Heart right ventricle (tissue), 16 donors: ENCODE results near the gene AKT1S1. TPM values are rescaled to one million over a fixed set of nuclear protein-coding genes. Genes with fewer than 3 reads are reported as not detected.

ENCODE experiments used
- ATAC-seq, 8 donors: fragments of 200-7000 bp; cut with Tn5 transposase; one replicate each; pipeline ENCODE4 v1.9.1; 2020; ENCODE audit warnings: mild to moderate bottlenecking in 8 of 8, moderate library complexity in 8 of 8, moderate number of reproducible peaks in 1 of 8
- DNase-seq, 2 donors: peaks; one replicate each; pipeline ENCODE4 v3.0.0-alpha.2; 2020
- H3K27ac ChIP-seq, 10 donors: fragments of 200-600 bp; sonication (generic) in 2 of 10; one replicate each; pipeline versions ENCODE4 v1.5.0 to v1.8.0; 2020 to 2022; ENCODE audit warnings: mild to moderate bottlenecking in 3 of 10
- H3K27me3 ChIP-seq, 7 donors: fragments of 200-600 bp; one replicate each; pipeline ENCODE4 v1.8.0; 2021 to 2022; ENCODE audit warnings: mild to moderate bottlenecking in 2 of 7
- H3K36me3 ChIP-seq, 9 donors: fragments of 200-600 bp; sonication (generic) in 1 of 9; one replicate each; pipeline versions ENCODE4 v1.5.0 to v1.8.0; 2020 to 2022; ENCODE audit warnings: mild to moderate bottlenecking in 2 of 9
- H3K4me1 ChIP-seq, 9 donors: fragments of 200-600 bp; sonication (generic) in 1 of 9; one replicate each; pipeline versions ENCODE4 v1.5.0 to v1.8.0; 2020 to 2022; ENCODE audit warnings: mild to moderate bottlenecking in 4 of 9
- H3K4me3 ChIP-seq, 10 donors: fragments of 200-600 bp; sonication (generic) in 2 of 10; one replicate each; pipeline versions ENCODE4 v1.5.0 to v1.8.0; 2020 to 2022; ENCODE audit warnings: mild to moderate bottlenecking in 7 of 10, moderate library complexity in 2 of 10
- H3K9me3 ChIP-seq, 11 donors: fragments of 200-600 bp in 10 of 11; sonication (generic) in 2 of 11; one replicate each; pipeline versions ENCODE4 v1.5.0 to v1.8.0; 2013 to 2022; ENCODE audit warnings: mild to moderate bottlenecking in 2 of 11, control low read depth in 1 of 11, moderate library complexity in 1 of 11
- WGBS, 2 donors: extraction: QIAGEN DNeasy Blood & Tissue Kit; methylation state at CpG; one replicate each; pipeline ENCODE4 v1.1.7; 2013; ENCODE audit warnings: inconsistent platforms in 1 of 2; 5-methylcytosine and 5-hydroxymethylcytosine counted together
- intact Hi-C, 10 donors: fragments of 100-400 bp; cut with DNase I; formaldehyde crosslinking; loops; one replicate each; pipeline versions ENCODE4 v1.11.1 to v1.14.2; 2022
- polyA plus RNA-seq, 2 donors: library from polyadenylated mRNA; stranded (reverse); fragments of 200-250 nt; gene quantifications; one replicate each; pipeline ENCODE4 v1.2.3, GENCODE V29; 2013
- total RNA-seq, 10 donors: library from RNA; stranded (reverse); fragmentation: NEBNext Ultra II Directional in 3 of 10; extraction: Animal tissue kit (Norgen Biotek cat#: 25700) in 3 of 10; gene quantifications; one replicate each; pipeline versions ENCODE4 v1.2.1 to v1.2.4, GENCODE V29; 2021 to 2023
- TF ChIP-seq, protein P1 (sequence below), 9 donors: fragments of 200-600 bp; sonication (generic) in 2 of 9; IDR thresholded peaks; one replicate each; pipeline versions ENCODE4 v1.5.0 to v1.8.0; 2021 to 2022; ENCODE audit warnings: antibody characterized with exemption in 9 of 9, mild to moderate bottlenecking in 5 of 9, moderate library complexity in 1 of 9
- donor health status: Arrhythmogenic right ventricular cardiomyopathy.
- donor health status: ischemic (EF 13 %, LVEDD 7.1; RV severe dilation, severe dysfunction).
- donor health status: healthy with polysubstance abuse.
- donor health status: DM: no; HTN: yes; CAD: no.
- donor health status: DM: no; HTN: no; CAD: no.
- donor health status: ischemic (EF 25% LVEDD 6.9; RV normal size, moderate dysfunction).
- donor health status: ischemic (EF 25% LVEDD 5.7; RV mildly dilated, moderate dysfunction).
- donor health status: healthy.
- donor health status: DM: yes; HTN: yes; CAD: no.
- donor health status: Ischemic cardiomyopathy.
- donor health status: ischemic (EF 35%, LVEDD 5.7; RV mildly dilated, moderate dysfunction).
- donor health status: nonischemic (EF 11% LVEDD 7.7; RV severe dilation, severe dysfunction).
- donor health status: DM: yes; HTN: yes; CAD: no.
- donor health status: PGD.
- donor health status: ischemic (EF 29% LVEDD 5.4; RV normal size, mild dysfunction).
- donor health status: nonischemic (EF 23%, LVEDD 6.1; RV moderate dilation, normal function).

The AKT1S1 gene
- total and polyA plus RNA-seq, 12 donors: 26.0 to 51.9 (median 32.8) TPM

DNA sequence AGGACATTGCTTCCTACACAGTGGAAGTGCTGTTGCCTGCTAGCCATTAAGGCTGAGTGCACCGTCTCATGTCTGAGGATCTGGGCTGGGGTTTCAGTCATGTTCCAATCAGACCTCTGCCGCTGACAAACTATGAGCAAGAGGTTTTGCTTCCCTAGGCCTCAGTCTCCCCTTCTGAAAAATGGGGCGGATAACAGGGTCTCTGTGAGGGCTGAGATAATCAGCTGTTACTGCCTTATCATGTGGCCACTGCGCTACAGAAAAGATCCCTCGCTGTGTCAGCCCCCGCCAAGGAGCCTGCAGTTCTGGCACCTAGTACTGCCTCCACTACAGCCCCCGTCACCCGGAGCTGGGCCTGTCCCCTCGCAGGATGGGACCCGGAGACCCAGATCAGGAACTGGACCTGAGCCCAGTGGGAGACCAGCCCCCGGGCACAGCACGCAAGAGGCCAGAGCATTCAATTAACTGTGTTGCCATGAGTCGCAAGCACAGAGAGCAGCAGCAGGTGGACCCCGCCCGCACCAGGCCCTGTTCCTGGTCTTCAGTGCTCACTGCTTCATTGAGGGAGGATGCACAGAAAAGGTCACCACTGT, 6.8 kb downstream of the AKT1S1 start:
- intact Hi-C loops: no loop called here
- Histone ChIP-seq H3K4me1 (peaks cover 19 to 61% (median 48%) of the 10 kb centered on the region in 9 donors), H3K27me3 (no peaks in the 10 kb centered on the region), H3K4me3 (peak overlapping the region in 9 of 10 donors; percentile 42 to 73 (median 61)), H3K36me3 (peaks cover 0 to 25% (median 4%) of the 10 kb centered on the region in 9 donors), H3K9me3 (no peaks in the 10 kb centered on the region), H3K27ac (peak overlapping the region; percentile 88 to 98 (median 94))
- 75 to 76% methylated on average over 15 of the region's 15 CpGs for WGBS, 2 donors
- TF ChIP-seq, protein P1, sequence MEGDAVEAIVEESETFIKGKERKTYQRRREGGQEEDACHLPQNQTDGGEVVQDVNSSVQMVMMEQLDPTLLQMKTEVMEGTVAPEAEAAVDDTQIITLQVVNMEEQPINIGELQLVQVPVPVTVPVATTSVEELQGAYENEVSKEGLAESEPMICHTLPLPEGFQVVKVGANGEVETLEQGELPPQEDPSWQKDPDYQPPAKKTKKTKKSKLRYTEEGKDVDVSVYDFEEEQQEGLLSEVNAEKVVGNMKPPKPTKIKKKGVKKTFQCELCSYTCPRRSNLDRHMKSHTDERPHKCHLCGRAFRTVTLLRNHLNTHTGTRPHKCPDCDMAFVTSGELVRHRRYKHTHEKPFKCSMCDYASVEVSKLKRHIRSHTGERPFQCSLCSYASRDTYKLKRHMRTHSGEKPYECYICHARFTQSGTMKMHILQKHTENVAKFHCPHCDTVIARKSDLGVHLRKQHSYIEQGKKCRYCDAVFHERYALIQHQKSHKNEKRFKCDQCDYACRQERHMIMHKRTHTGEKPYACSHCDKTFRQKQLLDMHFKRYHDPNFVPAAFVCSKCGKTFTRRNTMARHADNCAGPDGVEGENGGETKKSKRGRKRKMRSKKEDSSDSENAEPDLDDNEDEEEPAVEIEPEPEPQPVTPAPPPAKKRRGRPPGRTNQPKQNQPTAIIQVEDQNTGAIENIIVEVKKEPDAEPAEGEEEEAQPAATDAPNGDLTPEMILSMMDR (IDR thresholded peaks at IDR 0.05): no peak
- DNase-seq (peak in 1 of 2 donors; percentile 29), ATAC-seq (no peak)

DNA sequence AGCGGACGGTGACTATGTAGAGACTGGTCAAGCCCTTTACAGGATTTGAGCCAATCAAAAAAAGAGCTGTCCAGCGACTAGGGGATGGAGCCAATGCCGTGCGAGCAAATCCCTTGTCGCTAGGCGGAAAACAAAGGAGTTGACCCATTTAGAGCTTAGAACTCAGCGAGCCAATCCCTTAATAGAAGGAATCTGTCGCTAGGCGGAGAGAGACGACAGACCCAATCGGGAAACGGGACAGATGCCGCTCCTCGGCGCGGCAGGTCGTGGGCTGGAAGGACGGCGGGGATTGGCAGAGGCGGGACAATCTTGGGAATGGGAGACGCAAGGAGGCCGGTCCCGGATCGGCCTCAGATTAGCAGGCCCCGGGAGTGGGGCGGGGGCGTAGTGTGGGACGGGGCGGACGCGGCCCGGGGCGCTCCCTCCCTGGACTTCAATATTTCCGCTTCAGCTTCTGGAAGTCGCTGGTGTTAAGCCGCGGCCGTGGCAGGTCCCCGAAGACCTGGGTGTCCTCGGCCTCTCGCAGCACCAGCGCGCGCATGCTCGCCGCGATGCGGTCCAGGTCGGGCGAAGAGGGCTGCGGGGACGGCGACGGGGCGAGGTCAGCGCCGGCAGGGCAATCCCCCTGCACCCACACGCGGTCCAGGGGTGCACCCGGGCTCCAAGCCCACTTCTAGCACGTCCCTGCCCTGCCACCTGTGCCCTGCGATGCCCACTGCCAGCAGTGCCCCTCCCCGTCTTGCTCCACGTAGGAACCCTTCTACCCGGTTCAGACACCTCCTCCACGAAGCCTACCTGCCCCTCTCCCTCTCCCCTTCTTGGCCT, 7.5 kb downstream of the AKT1S1 start:
- H3K27ac ChIP-seq: peak overlapping the region; percentile 88 to 98 (median 94)
- ATAC-seq (peak; percentile 77 to 91 (median 84)), DNase-seq (peak; percentile 96 to 98)
- WGBS, 2 donors: 1% methylated on average over 67 of the region's 67 CpGs
- peak overlapping the region; percentile 41 to 73 (median 60) for H3K4me3 ChIP-seq
- H3K27me3 ChIP-seq: no peaks in the 10 kb centered on the region
- peaks cover 0 to 28% (median 4%) of the 10 kb centered on the region in 9 donors for H3K36me3 ChIP-seq
- TF ChIP-seq, protein P1 (IDR thresholded peaks at IDR 0.05): peak in 3 of 9 donors; percentile 14 to 24 (median 16)
- peaks cover 20 to 61% (median 49%) of the 10 kb centered on the region in 9 donors for H3K4me1 ChIP-seq
- intact Hi-C loops: loop anchor here in 5 of 10 donors (2.0 to 10.0 kb wide), 4 partner anchors 51 to 355 kb away; partner anchors contain the start of genes MED25 (in 5 of the 5), FCGRT (in 1 of the 5) and PRMT1 (in 1 of the 5)
- no peaks in the 10 kb centered on the region for H3K9me3 ChIP-seq

DNA sequence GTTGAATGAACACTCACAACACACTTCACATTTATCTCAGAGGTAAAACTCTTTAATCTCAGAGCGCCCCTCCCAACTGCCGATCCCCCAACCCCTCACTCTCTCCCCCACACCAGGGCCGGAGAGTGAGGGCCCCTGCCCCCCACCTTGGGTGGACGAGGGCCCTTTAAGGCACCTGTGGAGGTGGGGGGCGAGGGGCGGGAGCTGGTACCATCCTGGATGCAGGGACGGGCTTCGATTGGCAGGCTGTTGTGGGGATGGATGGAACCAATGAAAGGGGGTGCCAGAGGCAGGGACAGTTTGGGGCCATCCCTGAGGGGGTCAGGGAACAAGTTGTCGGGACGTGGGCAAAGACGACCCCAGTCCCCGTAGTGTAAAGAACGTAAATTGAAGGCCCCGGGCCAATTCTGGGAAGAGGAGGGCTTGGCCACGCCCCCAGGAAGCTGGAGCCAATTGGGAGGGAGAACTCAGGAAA, 8.1 kb downstream of the AKT1S1 start:
- intact Hi-C loops: loop anchor here in 5 of 10 donors (2.0 to 10.0 kb wide), 4 partner anchors 50 to 354 kb away; partner anchors contain the start of genes MED25 (in 5 of the 5), FCGRT (in 1 of the 5) and PRMT1 (in 1 of the 5)
- Histone ChIP-seq H3K4me1 (peaks cover 20 to 55% (median 48%) of the 10 kb centered on the region in 9 donors), H3K9me3 (no peaks in the 10 kb centered on the region), H3K27ac (peak overlapping the region; percentile 46 to 96 (median 88)), H3K36me3 (peaks cover 0 to 28% (median 4%) of the 10 kb centered on the region in 9 donors), H3K4me3 (peak overlapping the region in 9 of 10 donors; percentile 4 to 73 (median 58)), H3K27me3 (no peaks in the 10 kb centered on the region)
- TF ChIP-seq, protein P1 (IDR thresholded peaks at IDR 0.05): no peak
- WGBS, 2 donors: 2% methylated on average over 15 of the region's 15 CpGs
- ATAC-seq: peak; percentile 1 to 28 (median 15)
- DNase-seq: peak in 1 of 2 donors; percentile 91
